GM18951 (cell line): ENCODE measurements around the gene HBP1.

ENCODE experiments used
- POLR2A ChIP-seq: IDR thresholded peaks from 4 replicates; pipeline ENCODE4 v1.6.1; 2011; ENCODE audit warnings: mild to moderate bottlenecking; ENCODE audit not compliant: insufficient read length, insufficient read depth; ENCODE audit errors: extremely low read depth
- in situ Hi-C: fragments of 300-500 bp; cut with MboI; formaldehyde crosslinking; loops from one replicate; pipeline ENCODE4 v1.12.0; 2022; ENCODE audit warnings: low sequenced_read_pairs, mixed read lengths, inconsistent platforms; ENCODE audit not compliant: unreplicated experiment

HBP1 gene

DNA sequence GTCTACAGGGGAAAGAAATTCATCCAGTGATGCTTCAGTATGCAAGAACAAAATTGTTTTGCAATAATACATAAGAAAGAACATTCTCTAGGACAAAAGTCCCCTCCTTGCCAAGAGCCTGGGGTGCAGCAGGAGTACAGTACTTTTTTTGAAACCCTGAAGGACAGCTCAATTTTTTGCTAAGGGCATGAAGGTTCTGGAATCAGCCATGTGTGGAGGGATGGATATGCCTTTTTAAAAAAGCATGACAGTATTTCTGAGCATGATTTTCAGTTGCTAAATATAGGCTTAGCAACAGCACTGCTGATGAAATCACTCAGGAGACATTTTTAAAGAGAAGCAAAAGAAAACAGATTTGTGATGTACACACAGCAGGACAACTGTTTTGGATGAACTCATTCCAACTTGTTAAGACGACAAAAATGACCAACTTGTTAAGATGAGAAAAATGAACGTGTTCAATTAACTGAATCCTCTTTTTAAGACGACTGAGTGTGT lies 39.3 kb downstream of the HBP1 start:
- in situ Hi-C loops = loop anchor here (25.0 kb wide), 1 partner anchor 504 kb away; no protein-coding TSS in a partner anchor
- no peak for TF ChIP-seq POLR2A

DNA sequence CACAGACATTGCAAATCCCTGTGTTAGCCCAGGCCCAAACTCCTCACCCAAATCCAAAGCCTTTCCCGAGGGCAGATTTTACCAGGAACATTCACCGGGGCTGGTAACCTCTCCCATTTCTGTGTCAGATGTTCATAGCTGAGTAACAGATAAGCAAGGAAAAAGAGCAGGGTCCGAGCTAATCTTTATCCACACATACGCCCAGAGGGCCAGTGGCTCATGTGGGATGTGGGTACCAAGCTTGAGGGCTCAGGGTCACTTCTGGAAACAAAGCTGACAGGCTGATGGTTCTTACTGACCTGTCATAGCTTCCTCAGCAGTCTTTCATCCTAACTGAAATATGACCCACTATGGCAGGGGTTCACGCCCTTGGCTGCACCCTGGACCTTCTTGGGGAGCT lies 39.8 kb downstream of the HBP1 start:
- TF ChIP-seq POLR2A = no peak
- in situ Hi-C loops = loop anchor here (25.0 kb wide), 1 partner anchor 504 kb away; no protein-coding TSS in a partner anchor

DNA sequence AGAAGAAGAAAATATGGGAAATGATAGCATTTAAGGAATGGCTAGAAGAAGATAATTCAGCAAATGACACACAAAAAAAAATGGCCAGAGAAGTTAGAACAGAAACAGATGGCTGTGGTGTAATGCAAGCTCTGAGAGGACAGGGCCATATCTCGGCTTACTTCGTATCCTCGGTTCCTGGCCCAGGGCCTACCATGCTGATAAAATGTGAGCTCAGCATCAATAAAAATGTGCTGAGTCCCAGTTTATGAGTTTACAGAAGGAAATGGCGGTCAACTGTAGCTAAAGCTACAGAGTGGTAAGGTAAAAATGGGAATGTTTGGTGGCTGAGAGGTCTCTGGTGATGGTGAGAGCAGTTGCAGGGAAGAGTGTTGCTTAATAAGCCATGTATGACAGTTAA lies 40.8 kb downstream of the HBP1 start:
- in situ Hi-C loops = loop anchor here (25.0 kb wide), 1 partner anchor 503 kb away; no protein-coding TSS in a partner anchor
- TF ChIP-seq POLR2A = no peak

DNA sequence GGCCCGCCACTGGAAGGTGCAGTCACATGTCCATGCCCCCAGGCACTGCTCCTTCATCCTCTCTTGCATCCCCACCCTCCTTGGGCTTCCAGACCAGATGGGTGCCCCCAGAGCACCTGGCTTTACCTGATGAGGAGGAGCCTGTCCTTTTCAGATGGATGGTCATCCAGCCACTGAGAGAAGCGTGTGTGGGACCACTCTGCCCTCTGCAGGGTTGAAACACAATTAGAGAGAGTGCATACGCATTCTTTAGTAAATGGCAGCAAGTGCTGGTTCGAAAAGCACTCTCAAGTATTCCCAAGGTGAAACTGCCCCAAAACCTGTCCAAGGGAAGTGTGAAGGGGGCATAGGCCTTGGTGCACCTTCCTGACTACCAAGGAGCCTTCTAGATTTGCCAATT lies 41.6 kb downstream of the HBP1 start:
- in situ Hi-C loops = loop anchor here (25.0 kb wide), 1 partner anchor 502 kb away; no protein-coding TSS in a partner anchor
- TF ChIP-seq POLR2A = no peak

DNA sequence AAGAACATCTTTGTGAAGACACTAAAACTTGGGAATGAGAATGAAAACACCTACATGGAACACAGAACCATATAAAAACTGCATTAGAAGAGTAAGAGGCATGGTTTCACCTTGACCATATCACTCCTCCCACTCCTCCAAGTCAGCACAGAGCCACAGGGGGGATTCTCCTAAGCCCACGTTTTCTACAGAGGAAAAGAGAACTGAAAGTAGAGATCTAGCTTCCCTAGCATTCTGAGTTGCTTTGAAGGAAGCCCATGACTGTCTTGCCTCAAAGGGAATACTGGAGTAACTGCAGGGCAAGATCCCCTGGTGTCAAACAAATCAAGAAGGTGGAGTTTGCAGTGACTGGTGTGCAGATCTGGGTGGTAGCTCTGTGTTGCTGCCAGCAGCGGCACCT lies 43.9 kb downstream of the HBP1 start:
- in situ Hi-C loops = loop anchor here (25.0 kb wide), 1 partner anchor 500 kb away; no protein-coding TSS in a partner anchor
- no peak for TF ChIP-seq POLR2A

GRCh38 chr7:107213193-107213788 lies 44.5 kb downstream of the HBP1 start:
- no peak for TF ChIP-seq POLR2A
- in situ Hi-C loops = loop anchor here (25.0 kb wide), 1 partner anchor 499 kb away; no protein-coding TSS in a partner anchor

- in situ Hi-C loops = loop anchor here (25.0 kb wide), 1 partner anchor 498 kb away; no protein-coding TSS in a partner anchor
- TF ChIP-seq POLR2A = no peak
These were observed 45.1 kb downstream of the HBP1 start for GRCh38 chr7:107213945-107214344.

GRCh38 chr7:107219563-107220244 lies 50.9 kb downstream of the HBP1 start:
- in situ Hi-C loops = loop anchor here (25.0 kb wide), 1 partner anchor 493 kb away; no protein-coding TSS in a partner anchor
- no peak for TF ChIP-seq POLR2A

DNA sequence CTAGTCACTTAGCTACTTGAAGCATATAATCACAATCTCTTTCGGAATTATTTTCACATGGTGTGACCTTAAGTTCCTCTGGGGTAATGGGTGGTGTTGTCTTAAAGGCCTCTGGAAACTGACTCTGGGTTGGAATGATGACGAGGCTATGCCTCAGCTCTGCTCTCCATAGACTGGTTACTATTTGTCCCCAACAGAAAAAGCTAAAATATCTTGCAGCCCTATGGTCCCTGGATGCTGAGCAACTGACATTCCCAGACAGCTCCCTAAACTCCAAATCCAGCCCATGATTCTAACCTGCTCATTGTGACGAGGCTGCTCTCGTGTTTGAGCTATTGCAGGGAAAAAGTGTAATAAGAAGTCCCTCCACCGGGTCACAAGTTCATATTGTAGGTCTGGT lies 51.6 kb downstream of the HBP1 start:
- in situ Hi-C loops = loop anchor here (25.0 kb wide), 1 partner anchor 492 kb away; no protein-coding TSS in a partner anchor
- TF ChIP-seq POLR2A = no peak

GRCh38 chr7:107220806-107221205 lies 52.0 kb downstream of the HBP1 start:
- in situ Hi-C loops = loop anchor here (25.0 kb wide), 1 partner anchor 491 kb away; no protein-coding TSS in a partner anchor

- no peak for TF ChIP-seq POLR2A
- in situ Hi-C loops = loop anchor here (25.0 kb wide), 1 partner anchor 488 kb away; no protein-coding TSS in a partner anchor
These were observed 55.8 kb downstream of the HBP1 start for GRCh38 chr7:107224374-107225223.

DNA sequence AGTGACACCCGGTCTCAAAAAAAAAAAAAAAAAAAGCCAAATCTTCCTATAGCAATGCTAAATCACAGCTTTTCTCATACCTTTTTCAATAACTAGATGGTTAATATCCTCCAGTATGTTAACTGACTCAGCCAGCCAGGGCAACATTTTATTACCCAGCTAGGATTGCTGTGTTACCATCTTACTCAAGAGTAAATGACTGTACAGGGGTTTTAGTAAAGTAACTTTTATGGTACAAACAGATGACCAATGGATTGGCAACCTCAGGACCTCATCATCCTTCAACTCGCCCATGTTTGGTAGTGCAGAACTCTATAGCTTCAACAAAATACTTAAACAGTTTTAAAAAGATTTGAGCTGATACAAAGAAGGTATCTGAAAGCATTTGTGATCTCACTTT lies 59.5 kb downstream of the HBP1 start:
- TF ChIP-seq POLR2A = no peak
- in situ Hi-C loops = no loop called here

- in situ Hi-C loops = no loop called here
- TF ChIP-seq POLR2A = no peak
These were observed 61.5 kb downstream of the HBP1 start for GRCh38 chr7:107230334-107230733.

DNA sequence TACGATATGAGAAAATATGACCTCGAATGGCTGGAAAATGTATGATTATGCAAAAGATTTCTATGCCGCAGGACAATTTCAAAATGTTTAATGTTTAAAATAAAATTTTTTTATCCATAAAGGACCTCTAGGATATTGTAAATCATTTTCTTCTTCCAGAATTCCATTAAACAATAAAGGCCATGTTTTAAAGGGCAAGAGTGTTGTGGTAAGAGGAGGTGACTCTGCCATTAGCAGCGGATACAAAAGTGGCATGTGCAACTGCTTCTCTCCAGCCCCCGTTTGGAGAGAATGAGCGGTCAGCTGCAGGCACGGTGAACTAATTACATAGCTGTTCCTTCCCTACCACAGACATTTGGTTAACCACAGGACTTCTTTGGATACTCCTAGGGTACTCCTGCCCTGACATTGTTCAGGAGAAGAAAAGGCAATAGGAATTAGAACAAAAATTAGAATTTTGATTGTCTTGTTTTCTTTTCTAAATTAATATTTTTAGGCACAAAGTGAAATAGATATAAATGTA lies 63.8 kb downstream of the HBP1 start:
- in situ Hi-C loops = no loop called here
- no peak for TF ChIP-seq POLR2A
